ENCODE data around the gene TOMM40.

- TF ChIP-seq POLR2A (IDR thresholded peaks at IDR 0.05; ENCODE audit: low read length) (no peak), GATA1 (IDR thresholded peaks at IDR 0.05; ENCODE audit: low read depth, low read length) (no peak)
Observed at GRCh38 chr19:44927746-44928145, 36.7 kb downstream of the TOMM40 start.

Measured in erythroblast (primary cell).